CD4-positive, alpha-beta T cell treated with Interleukin-17A for 4 hours (primary cell): Measurements from ENCODE around the gene SBF2.
"Not testable (repeated sequence)": the region's sequence is repeated elsewhere in the genome, so short reads cannot be mapped to it uniquely, and the experiment has no call there.

Experiments
- DNase-seq: peaks from one replicate; pipeline ENCODE4 v3.0.0-alpha.2; 2020; ENCODE audit warnings: mixed read lengths

The SBF2 gene

DNA sequence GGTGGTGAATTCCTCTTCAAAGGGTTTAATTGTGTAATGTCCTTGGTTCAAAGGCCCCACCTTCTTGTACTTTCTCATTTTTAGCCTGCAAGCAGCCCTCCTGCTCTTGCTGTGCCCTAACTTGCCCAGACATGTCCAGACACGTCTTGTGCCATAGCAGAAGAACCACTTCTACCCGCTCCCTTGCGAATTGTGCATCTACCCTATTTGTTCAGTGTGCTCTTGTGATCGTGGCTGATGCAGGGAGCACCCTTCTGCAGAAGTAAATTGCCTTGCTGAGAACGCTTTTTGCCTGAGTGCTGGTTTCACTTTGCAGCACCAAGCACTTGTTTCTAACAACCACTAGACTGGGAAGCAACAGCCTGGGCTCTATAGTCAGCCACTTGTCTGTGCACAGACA, 249.4 kb downstream of the SBF2 start:
- DNase-seq: no peak

DNA sequence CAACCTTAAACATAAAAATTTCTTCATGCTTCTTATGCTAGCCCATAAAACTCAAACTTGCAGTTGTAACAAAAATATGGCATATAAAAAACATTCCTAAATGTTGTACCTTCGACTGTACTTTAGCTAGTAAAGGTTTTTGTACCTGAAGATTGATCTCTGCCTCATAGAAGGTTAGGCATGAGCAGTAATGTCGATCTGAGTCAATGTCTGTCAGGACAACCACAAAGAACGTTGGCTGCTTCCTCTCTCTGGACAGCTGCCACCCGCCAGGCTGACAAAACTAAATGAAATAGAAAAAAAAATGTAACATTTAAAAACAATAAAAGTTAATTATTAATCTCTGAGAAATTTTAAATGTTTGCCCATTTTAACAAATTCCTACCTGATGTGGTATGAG, 251.3 kb downstream of the SBF2 start:
- no peak for DNase-seq

DNA sequence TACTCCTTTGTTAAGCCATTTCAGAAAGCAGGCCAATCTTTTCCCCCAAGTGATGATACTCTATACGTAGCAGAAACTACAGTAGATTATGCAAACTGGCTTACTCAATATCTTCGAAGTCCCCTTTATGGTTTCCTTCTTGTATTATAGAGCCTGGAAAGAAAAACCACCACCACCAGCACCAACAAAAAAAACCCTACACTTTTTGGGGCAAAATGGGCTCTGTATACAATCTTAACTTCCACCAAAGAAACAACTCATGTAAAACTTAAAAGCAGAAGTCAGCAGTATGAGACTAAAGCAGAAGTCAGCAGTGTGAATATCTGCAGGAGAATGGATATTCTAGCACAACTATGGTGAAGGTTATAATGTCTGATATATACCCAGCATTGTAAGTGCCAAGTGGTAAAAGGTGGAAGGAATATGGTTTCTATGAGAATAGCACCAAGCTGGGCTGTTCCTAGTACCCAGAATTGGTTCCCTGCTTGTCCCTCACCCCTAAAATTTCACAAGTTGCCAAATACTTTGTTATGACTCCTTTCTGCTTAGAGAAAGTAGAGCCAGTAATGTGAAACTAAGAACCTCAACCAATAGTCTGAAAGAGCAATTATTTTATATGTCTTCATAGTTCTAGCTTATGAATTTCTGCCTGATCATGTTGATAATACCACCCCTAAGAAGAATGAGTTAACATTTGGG, 252.1 kb downstream of the SBF2 start:
- no peak for DNase-seq

DNA sequence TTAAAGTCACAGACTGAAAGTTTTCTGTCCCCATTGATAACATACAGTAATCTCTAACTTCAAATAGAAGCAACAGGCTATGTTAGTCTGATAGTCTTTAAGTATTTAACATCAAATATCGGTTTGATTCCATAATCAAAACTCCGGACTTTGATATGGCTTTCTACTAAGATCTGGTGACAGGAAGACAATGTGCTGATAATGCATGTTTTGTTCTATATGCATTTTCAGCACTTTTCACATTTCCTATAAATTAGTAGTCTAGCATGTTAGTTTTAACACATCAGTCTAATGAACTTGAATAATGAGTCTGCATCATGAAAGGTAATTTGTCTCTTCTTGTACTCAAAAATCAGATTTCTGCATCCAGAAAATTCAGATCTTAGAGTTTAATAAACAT, 252.7 kb downstream of the SBF2 start:
- no peak for DNase-seq

DNA sequence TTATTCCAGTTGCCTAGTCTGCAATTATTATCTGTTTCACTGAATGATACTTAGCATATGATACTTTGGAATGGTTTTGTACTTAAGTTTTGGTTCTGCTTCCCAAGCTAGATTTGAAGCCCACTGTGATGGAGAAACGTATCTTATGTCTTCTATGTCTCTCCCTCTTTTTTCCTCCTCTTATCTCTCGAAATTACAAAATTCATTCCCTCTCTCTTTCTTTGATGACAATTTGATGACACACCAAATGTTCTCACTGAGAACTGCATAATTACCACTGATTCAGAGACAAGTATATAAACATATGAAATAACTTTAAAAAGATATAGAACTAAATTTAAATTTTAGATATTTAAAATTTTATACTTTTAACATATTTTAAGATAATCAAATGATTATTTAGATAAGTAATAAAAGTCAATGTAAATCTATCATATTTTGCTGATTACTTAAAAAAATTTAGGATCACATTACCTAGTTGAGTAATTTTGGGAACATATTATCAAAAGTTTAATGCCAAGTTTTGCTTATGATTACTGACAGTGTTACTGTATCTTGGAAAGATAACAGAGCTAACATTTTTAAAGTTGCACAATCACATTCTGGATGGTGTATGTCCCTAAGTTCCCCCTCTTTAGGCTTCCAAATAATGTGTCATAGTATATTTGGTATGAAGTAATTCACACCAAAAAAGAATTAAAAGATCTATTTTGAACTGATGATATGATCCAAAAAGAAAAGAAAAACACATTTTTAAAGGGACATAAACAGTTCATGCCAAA, 255.3 kb downstream of the SBF2 start:
- no peak for DNase-seq

DNA sequence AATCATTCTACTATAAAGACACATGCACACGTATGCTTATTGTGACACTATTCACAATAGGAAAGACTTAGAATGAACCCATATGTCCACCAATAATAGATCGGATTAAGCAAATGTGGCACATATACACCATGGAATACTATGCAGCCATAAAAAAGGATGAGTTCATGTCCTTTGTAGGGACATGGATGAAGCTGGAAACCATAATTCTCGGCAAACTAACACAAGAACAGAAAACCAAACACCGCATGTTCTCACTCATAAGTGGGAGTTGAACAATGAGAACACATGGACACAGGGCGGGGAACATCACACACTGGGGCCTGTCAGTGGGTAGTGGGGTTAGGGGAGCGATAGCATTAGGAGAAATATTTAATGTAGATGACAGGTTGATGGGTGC, 258.1 kb downstream of the SBF2 start:
- DNase-seq: not testable (repeated sequence)

DNA sequence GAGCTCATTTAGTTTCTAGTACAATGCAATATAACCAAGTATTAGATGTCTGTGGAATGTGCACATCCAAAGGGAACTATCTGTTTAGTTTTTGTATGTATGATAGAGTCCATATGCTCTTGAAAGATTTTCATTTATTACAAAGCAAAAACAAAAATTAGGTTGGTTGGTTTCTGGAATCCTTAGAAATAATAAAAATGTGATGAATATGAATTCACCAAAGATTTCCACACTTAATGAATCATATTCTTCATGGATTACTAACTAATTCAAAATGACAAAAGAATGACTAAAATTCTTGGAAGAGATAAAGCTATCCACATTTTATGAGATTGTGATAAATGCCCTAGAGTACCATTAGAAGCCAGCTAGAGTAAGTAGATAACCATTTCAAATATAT, 261.1 kb downstream of the SBF2 start:
- no peak for DNase-seq

DNA sequence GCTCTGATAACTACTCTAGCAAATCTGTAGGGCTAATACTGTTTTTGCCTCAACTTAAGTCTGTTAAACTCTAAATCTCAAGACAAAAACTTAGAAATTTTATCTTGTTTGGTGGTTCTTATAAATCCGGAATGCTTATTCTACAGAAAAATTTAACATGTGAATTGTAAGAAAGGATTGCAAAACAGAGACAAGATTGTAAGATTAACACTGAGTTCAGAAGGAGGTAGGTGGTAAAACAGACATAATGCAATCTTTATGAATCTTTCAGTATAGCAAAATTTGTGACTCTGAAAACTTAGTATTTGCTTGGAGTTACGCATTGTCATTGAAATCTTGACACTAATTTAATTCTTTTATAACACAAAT, 263.9 kb downstream of the SBF2 start:
- DNase-seq: no peak

DNA sequence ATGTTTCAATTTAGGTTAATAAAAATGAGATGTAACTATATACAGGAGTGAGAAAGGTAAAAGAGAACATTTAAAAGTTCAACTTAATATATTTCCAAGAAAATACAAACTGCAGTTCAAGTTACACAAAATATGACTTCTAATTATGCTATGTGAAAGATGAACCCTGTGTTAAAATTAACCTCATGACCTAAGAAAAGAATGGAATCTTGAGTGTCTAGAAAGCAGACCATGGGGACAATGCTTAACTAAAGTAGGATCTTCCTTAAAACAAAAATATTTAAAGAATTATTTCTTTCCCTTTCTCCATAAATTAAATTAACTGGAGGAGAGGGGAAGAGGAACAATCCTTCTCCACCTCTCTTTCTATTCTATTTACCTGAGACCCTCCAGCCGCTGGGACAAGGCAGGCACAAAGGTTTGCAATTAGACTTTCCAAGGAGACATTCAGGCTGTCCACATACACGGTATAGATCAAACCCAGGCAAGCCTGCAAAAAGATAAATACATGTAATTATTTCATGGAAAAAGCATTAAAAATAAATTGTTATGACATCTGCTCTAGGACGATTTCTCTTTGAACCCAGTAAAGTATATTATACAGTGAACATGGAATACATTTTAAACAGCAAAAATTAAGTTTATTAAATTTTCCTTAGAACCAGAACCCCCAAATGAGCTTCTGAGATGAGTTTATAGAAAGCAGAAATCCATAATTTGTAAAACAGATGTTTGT, 264.5 kb downstream of the SBF2 start:
- DNase-seq: no peak

DNA sequence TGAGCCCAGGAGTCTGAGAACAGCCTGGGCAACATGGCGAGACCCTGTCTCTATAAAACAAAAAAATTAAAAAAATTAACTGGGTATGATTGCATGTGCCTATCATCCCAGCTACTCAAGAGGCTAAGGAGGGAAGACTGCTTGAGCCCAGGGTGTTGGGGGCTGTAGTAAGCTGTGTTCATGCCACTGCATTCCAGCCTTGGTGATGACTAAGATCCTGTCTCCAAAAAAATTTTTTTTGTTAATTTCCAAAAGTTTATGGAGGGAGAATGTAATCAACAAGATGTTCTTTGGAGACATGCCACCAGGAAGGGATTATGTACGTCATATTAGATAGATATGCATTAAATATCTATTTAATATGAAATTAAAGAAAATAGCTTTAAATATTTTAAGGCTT, 267.5 kb downstream of the SBF2 start:
- DNase-seq: no peak

DNA sequence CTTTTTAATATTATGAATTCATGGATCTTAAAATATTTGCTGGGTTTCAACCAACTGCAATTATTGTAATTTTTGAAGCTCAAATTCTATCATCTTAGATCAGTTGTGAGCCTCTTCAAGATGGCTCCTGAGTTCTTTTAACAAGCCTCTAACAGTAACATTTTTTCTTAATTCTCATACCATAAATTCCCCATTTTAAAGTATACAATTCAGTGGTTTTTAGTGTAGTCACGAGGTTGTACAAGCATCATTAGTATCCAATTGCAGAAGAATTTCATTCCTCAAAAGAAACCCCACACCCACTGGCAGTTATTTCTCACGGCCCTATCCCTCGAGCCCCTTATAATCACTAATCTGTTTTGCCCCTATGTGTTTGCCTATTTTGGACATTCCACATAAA, 270.8 kb downstream of the SBF2 start:
- no peak for DNase-seq

DNA sequence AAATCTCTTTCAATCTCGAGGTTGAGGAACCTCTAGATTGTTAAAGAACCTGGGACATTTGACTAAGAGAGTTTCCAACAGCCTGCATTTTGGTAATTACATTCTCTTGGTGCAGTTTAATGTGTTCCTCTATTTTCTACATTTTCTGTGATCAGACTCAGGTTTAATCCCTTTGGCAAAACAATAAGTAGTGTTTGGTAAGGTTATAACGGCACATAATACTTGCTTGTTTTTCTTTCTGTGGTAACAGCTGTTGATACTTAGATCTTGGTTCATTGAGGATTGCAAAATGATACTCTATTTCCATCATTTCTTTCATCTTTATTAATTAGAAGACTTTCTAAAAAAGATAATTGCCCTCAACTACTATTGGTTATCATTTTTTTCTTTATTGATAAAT, 271.3 kb downstream of the SBF2 start:
- DNase-seq: no peak

DNA sequence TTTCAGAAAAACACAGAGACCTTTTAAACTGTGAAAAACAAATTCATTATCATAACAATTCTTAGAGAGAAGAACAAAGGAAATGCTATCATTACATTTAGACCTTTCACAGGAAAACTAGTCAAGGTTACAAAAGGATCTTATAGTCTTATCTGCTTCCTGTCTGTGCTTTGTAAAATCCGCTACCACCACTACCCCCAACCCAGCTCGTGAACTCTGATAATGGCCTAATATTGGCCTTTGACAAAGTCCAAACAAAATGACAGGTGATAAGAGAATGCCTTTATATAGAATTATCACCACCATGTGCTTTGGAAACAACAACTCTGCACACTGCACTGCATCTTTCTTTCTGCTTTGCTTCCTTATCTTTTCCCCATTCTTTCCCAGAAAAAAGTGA, 272.5 kb downstream of the SBF2 start:
- no peak for DNase-seq

DNA sequence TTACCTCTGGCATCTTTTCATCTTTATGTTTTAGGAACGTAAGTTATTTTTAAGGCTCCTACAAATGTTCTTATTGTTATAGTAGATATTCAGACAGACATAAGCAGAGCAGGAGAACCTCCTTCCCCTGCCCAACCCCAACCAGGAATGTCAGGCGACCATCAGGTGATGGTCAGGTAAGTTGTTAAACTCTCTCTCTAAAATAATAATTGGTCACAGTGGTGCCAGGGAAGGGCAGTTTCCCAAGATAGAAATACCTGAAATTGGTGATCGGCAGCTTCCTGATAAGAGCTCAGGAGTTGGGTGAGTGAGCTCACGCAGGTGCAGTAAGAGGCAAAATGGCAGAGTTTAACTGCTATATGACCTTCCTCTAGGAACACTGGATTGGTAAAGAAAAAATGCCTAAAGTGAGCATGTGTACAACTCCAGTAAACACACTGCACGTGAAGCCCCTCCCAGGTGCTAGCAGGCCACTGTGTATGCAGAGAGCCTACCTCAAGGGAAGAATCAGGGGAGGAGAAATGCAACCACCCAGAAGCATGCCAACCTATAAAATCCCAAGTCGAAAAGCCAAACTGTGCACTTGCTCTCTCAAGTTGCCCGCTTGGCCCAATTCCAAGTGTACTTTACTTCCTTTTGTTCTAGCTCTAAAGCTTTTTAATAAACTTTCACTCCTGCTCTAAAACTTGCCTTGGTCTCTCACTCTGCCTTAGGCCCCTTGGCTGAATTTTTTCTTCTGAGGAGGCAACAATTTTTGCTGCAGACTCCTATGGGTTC, 273.9 kb downstream of the SBF2 start:
- DNase-seq: no peak

DNA sequence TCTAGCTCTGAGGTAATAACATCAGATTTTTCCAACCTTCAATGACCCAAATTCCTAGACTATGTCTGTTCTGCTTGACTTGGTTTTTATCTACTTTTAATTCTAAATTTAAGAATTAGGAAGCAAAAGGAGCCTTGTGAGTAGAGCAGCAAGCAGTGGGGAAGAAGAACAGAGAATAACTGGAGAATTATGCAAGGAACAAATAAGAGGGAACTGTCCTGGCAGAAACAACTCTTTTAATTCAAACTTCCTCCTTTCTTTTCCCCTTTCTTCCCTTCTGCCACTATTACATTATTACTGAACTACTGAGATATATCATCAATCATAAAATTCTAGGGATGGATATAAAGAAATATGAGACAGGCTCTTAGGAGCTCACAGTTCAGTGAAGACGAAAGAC, 276.1 kb downstream of the SBF2 start:
- no peak for DNase-seq

DNA sequence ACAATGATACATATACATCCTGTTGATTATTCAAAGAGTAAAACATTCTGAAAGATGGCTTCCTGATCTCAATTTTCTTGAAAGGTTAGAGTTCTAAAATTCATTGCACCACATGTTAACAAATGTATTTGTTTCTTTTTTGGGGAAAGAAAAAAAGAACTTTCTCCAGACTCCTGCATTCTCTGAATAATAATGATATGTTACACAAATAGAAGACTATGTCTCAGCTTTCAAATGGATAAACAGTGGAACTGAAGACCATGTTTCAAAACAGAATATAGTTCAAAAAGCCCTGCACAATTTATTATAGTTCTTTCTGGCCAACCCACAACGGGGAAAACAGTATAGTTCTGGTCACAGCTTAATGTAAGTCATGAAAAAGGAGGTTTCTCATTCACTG, 277.0 kb downstream of the SBF2 start:
- DNase-seq: no peak

DNA sequence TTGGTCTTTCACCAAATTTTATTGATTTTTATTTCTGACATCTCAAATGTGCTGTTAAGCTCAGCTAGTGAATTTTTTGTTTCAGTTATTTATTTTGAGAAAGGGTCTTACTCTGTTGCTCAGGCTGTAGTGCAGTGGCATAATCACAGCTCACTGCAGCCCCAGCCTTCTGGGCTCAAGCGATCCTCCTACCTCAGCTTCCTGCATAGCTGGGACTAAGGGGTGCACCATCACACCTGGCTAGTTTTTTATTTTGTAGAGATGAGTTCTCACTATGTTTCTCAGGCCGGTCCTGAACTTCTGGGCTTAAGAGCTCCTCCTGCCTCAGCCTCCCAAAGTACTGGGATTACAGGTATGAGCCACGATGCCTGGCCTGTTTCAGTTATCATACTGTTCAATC, 282.0 kb downstream of the SBF2 start:
- no peak for DNase-seq

DNA sequence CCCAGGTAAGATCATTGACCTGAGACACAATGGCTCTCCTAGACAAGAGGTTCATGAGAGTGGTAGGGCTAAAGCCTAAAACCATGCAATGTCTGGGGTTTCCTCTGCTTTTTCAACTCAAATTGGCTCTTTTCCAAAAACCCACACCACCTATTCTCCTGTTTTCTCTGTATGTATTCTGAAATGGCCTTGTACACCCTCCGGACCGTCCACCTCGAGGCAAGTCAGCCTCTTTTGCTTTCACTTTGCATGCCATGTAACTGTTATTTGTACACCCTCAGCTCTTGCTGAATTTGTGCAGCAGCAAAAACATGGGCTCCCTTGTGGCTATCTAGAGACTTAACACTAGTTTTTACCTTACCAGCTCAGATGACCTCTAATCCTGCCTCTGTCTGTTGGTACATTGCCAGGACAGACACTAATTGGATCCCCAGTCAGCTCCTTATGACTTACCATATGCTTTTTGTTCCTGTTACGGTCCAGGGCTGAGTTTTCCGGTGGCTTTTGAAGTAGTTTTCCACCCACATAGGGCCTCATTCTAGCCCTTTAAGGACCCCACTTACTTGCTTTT, 288.0 kb downstream of the SBF2 start:
- no peak for DNase-seq

DNA sequence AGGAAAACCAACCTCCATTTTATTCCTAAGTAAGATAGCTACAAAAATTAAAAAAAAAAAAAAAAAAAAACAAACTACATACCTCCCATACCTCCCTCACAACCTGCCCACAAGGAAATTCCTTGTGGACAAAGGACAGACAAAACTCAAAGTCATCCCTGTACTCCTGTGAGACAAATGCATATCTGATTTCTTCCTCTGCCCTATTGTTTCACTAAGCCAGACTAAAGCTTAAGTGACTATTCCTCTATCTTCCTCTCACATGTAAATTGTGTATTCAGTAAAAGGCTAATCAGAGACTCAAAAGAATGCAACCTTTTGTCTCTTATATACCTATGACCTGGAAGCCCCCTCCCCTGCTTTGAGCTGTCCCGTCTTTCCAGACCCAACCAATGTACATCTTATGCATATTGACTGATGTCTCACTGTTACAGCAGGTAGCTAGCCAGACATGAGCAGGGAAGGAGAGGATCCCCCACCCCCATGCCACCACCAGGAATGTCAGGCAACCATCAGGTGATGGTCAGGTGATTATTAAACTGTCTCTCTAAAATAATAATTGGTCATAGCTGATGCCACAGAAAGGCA, 289.4 kb downstream of the SBF2 start:
- DNase-seq: no peak

DNA sequence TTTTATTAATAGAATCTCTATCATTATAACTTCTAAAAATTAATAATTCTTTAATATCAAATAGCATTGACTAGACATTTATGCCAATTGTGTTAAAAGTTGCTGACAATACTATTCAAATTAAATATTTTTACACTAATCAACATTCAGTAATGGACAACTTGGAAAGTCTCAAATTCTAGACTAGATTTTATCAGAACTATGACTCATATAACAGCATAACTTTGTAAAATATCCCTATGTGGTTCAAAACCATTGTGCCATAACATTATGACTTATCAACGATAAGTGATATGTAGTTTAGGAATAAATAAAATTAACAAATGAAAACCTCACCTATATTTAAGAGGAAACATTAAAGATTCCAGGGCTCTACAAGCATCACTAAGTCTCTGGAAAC, 291.8 kb downstream of the SBF2 start:
- no peak for DNase-seq

DNA sequence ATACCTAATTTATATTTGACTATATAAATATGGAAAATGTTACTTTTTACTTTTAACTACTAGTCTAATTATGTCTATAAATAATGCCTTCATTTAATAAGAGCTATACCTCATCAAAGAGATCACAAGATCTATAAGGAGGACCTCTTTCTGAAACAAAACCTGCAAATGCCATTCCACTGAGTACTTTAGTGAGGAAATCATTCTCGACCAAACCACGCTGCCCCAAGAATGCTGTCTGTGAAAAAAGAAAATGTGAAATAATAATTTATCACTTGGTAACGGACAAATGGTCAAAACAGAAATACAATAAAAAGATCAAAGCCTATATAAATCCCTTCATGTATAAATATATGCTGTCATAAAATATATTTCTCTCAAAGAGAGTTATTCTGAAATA, 301.7 kb downstream of the SBF2 start:
- DNase-seq: no peak

DNA sequence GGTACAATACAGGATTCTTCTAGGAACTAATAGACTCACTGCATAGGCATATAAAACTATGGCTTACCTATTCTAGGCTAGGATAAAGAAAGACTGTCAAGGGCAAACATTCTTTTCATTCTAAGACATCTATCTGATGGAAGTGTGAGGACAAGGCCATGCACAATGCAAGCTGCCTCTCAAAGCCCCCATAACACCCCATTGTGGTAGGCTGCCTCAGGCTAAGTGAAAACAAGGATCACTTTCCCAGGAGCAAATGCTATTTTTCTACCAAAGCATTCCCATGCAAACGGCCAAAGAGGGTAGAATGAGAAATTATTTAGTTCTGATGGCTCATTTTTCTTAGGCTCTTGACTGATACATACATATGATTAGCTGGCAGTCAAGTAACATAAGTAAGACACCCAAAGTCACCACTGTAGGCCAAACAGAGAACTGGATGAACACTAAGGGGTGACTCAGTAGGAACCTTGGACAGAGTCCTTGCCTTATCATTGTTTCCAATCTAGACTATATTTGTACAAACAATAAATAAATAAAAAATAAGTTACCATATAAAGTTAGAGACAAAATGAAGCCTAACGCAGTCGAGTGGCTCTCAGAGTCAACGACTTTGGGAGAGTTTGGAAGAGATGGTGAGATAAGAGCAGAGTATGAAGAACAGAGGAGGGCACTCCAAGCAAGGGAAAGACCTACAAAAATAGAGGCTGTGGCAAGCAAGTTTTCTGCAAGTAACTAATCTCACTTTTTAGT, 303.6 kb downstream of the SBF2 start:
- no peak for DNase-seq
